Measurements from ENCODE around the gene PMEL. TPM values are rescaled to one million over a fixed set of nuclear protein-coding genes. Genes with fewer than 3 reads are reported as not detected.

PMEL gene
- polyA plus RNA-seq, 1 donor (not counting 4 experiments of a cell fraction or from before 2014, with no cell fraction given), result 1.3 TPM

- H2AFZ ChIP-seq (ENCODE audit: control insufficient read depth, low read length), result no peak overlapping the region
- H3K79me2 ChIP-seq (ENCODE audit: control insufficient read depth, insufficient read depth, low read length), result peaks cover 45% of the 10 kb centered on the region
- H3K36me3 ChIP-seq (ENCODE audit: control insufficient read depth in 2 of 2, extremely low read depth in 1 of 2, insufficient read depth in 2 of 2, low read length in 2 of 2), result peaks cover 42 to 68% of the 10 kb centered on the region in 2 experiments
- H3K4me2 ChIP-seq (ENCODE audit: control insufficient read depth, extremely low read depth, insufficient read depth, low read depth, low read length), result peak overlapping the region; percentile 65
- dilution Hi-C loops (cut with MboI; ENCODE audit: extremely low pct_ligation_motif_present, low sequenced_read_pairs), result no loop called here
- H4K20me1 ChIP-seq (ENCODE audit: control insufficient read depth, extremely low read depth, insufficient read depth, low read length), result no peaks in the 10 kb centered on the region
- peak overlapping the region; percentile 97 for H3K27ac ChIP-seq (ENCODE audit: control insufficient read depth, insufficient read depth, low read length)
- H3K27me3 ChIP-seq (ENCODE audit: control insufficient read depth, extremely low read depth, insufficient read depth, low read length), result no peaks in the 10 kb centered on the region
- TF ChIP-seq EZH2 (IDR thresholded peaks at IDR 0.05; ENCODE audit: low read length) (no peak), CTCF (optimal IDR thresholded peaks at IDR 0.05 in 1 of 3, IDR thresholded peaks at IDR 0.05 in 1 of 3, conservative IDR thresholded peaks at IDR 0.05 in 1 of 3; ENCODE audit: extremely low read depth in 1 of 3, insufficient read depth in 2 of 3, low read length in 3 of 3) (no peak)
- peak overlapping the region in 1 of 3 experiments; percentile 32 for H3K4me3 ChIP-seq (ENCODE audit: control insufficient read depth in 2 of 3, extremely low read depth in 1 of 3, insufficient read depth in 2 of 3, low read depth in 1 of 3, low read length in 3 of 3)
- peak overlapping the region; percentile 58 for H3K9ac ChIP-seq (ENCODE audit: control insufficient read depth, extremely low read depth, insufficient read depth, low read length)
- H3K9me1 ChIP-seq (ENCODE audit: control insufficient read depth, extremely low read depth, insufficient read depth, low read length), result no peaks in the 10 kb centered on the region
- no peak for DNase-seq (ENCODE audit: low read depth, low spot score)
- no peaks in the 10 kb centered on the region for H3K9me3 ChIP-seq (ENCODE audit: control insufficient read depth, low read depth, low read length)
- FAIRE-seq, result peak; percentile 76
- peaks cover 63% of the 10 kb centered on the region for H3K4me1 ChIP-seq (ENCODE audit: control insufficient read depth, extremely low read depth, insufficient read depth, low read length)
Observed at GRCh38 chr12:55938826-55939501, 26.9 kb downstream of the PMEL start.

GRCh38 chr12:55937981-55938380, 27.9 kb downstream of the PMEL start:
- no peaks in the 10 kb centered on the region for H3K9me1 ChIP-seq (ENCODE audit: control insufficient read depth, extremely low read depth, insufficient read depth, low read length)
- H3K9me3 ChIP-seq (ENCODE audit: control insufficient read depth, low read depth, low read length), result no peaks in the 10 kb centered on the region
- no peaks in the 10 kb centered on the region for H3K27me3 ChIP-seq (ENCODE audit: control insufficient read depth, extremely low read depth, insufficient read depth, low read length)
- H3K4me2 ChIP-seq (ENCODE audit: control insufficient read depth, extremely low read depth, insufficient read depth, low read depth, low read length), result peak overlapping the region; percentile 65
- no peaks in the 10 kb centered on the region for H4K20me1 ChIP-seq (ENCODE audit: control insufficient read depth, extremely low read depth, insufficient read depth, low read length)
- peaks cover 51% of the 10 kb centered on the region for H3K79me2 ChIP-seq (ENCODE audit: control insufficient read depth, insufficient read depth, low read length)
- DNase-seq (ENCODE audit: low read depth, low spot score), result no peak
- H3K9ac ChIP-seq (ENCODE audit: control insufficient read depth, extremely low read depth, insufficient read depth, low read length), result peak overlapping the region; percentile 58
- peak overlapping the region; percentile 97 for H3K27ac ChIP-seq (ENCODE audit: control insufficient read depth, insufficient read depth, low read length)
- dilution Hi-C loops (cut with MboI; ENCODE audit: extremely low pct_ligation_motif_present, low sequenced_read_pairs), result no loop called here
- FAIRE-seq, result peak; percentile 96
- no peak overlapping the region for H2AFZ ChIP-seq (ENCODE audit: control insufficient read depth, low read length)
- H3K4me3 ChIP-seq (ENCODE audit: control insufficient read depth in 2 of 3, extremely low read depth in 1 of 3, insufficient read depth in 2 of 3, low read depth in 1 of 3, low read length in 3 of 3), result peak overlapping the region in 2 of 3 experiments; percentile 2 to 32
- H3K4me1 ChIP-seq (ENCODE audit: control insufficient read depth, extremely low read depth, insufficient read depth, low read length), result peaks cover 70% of the 10 kb centered on the region
- H3K36me3 ChIP-seq (ENCODE audit: control insufficient read depth in 2 of 2, extremely low read depth in 1 of 2, insufficient read depth in 2 of 2, low read length in 2 of 2), result peaks cover 39 to 73% of the 10 kb centered on the region in 2 experiments
- TF ChIP-seq CTCF (optimal IDR thresholded peaks at IDR 0.05 in 1 of 3, IDR thresholded peaks at IDR 0.05 in 1 of 3, conservative IDR thresholded peaks at IDR 0.05 in 1 of 3; ENCODE audit: extremely low read depth in 1 of 3, insufficient read depth in 2 of 3, low read length in 3 of 3) (no peak), EZH2 (IDR thresholded peaks at IDR 0.05; ENCODE audit: low read length) (no peak)

Data from keratinocyte (primary cell).